ENCODE measurements around the gene NPAS3. TPM values are rescaled to one million over a fixed set of nuclear protein-coding genes. Genes with fewer than 3 reads are reported as not detected.

The NPAS3 gene
- total and polyA plus RNA-seq, 7 donors: 0.04 to 1.5 (median 0.39) TPM

GRCh38 chr14:33120966-33121365 is 182.3 kb downstream of the NPAS3 start:
- no peak for ATAC-seq
- Histone ChIP-seq H3K36me3 (ENCODE audit: insufficient read depth in 1 of 2, low read depth in 1 of 2) (no peaks in the 10 kb centered on the region), H3K27me3 (ENCODE audit: insufficient read depth in 3 of 3, low read length in 2 of 3) (no peaks in the 10 kb centered on the region), H3K9me3 (no peaks in the 10 kb centered on the region), H3K27ac (no peak overlapping the region), H3K4me3 (no peak overlapping the region), H3K4me1 (no peaks in the 10 kb centered on the region)
- intact Hi-C loops (cut with DNase I): no loop called here
- TF ChIP-seq CTCF (IDR thresholded peaks at IDR 0.05): no peak
- 86 to 92% (median 90%) methylated on average over 4 of the region's 4 CpGs for WGBS, 3 donors
- DNase-seq: no peak

- H3K4me3 ChIP-seq: no peak overlapping the region
- intact Hi-C loops (cut with DNase I): no loop called here
- ATAC-seq (no peak), DNase-seq (no peak)
- no peaks in the 10 kb centered on the region for H3K27me3 ChIP-seq (ENCODE audit: insufficient read depth in 3 of 3, low read length in 2 of 3)
- WGBS, 3 donors: 66 to 95% (median 94%) methylated on average over 2 of the region's 2 CpGs
- no peaks in the 10 kb centered on the region for H3K9me3 ChIP-seq
- no peak for TF ChIP-seq CTCF (IDR thresholded peaks at IDR 0.05)
- no peak overlapping the region for H3K27ac ChIP-seq
- no peaks in the 10 kb centered on the region for H3K4me1 ChIP-seq
- H3K36me3 ChIP-seq (ENCODE audit: insufficient read depth in 1 of 2, low read depth in 1 of 2): no peaks in the 10 kb centered on the region
Observed at GRCh38 chr14:33123281-33123680, 184.6 kb downstream of the NPAS3 start.

GRCh38 chr14:33126433-33126832 is 187.8 kb downstream of the NPAS3 start:
- H3K4me3 ChIP-seq: no peak overlapping the region
- WGBS, 3 donors: 93 to 98% (median 95%) methylated on average over 1 of the region's 1 CpG
- no peaks in the 10 kb centered on the region for H3K27me3 ChIP-seq (ENCODE audit: insufficient read depth in 3 of 3, low read length in 2 of 3)
- H3K36me3 ChIP-seq (ENCODE audit: insufficient read depth in 1 of 2, low read depth in 1 of 2): no peaks in the 10 kb centered on the region
- H3K9me3 ChIP-seq: no peaks in the 10 kb centered on the region
- no peak for DNase-seq
- intact Hi-C loops (cut with DNase I): no loop called here
- no peaks in the 10 kb centered on the region for H3K4me1 ChIP-seq
- ATAC-seq: no peak
- no peak overlapping the region for H3K27ac ChIP-seq
- TF ChIP-seq CTCF (IDR thresholded peaks at IDR 0.05): no peak

- intact Hi-C loops (cut with DNase I): no loop called here
- TF ChIP-seq CTCF (IDR thresholded peaks at IDR 0.05): no peak
- 68 to 71% (median 69%) methylated on average over 1 of the region's 1 CpG for WGBS, 3 donors
Observed at GRCh38 chr14:33127531-33127930, 188.9 kb downstream of the NPAS3 start.

GRCh38 chr14:33131801-33132200 is 193.1 kb downstream of the NPAS3 start:
- ATAC-seq: no peak
- no peak for DNase-seq
- intact Hi-C loops (cut with DNase I): no loop called here
- Histone ChIP-seq H3K4me1 (no peaks in the 10 kb centered on the region), H3K27ac (no peak overlapping the region), H3K36me3 (ENCODE audit: insufficient read depth in 1 of 2, low read depth in 1 of 2) (no peaks in the 10 kb centered on the region), H3K27me3 (ENCODE audit: insufficient read depth in 3 of 3, low read length in 2 of 3) (no peaks in the 10 kb centered on the region), H3K9me3 (no peaks in the 10 kb centered on the region), H3K4me3 (no peak overlapping the region)
- 48 to 67% (median 55%) methylated on average over 2 of the region's 2 CpGs for WGBS, 3 donors
- no peak for TF ChIP-seq CTCF (IDR thresholded peaks at IDR 0.05)

More at GRCh38 chr14:33127531-33127930, 188.9 kb downstream of the NPAS3 start:
- ATAC-seq (no peak), DNase-seq (no peak)
- Histone ChIP-seq H3K27ac (no peak overlapping the region), H3K4me3 (no peak overlapping the region), H3K27me3 (ENCODE audit: insufficient read depth in 3 of 3, low read length in 2 of 3) (no peaks in the 10 kb centered on the region), H3K4me1 (no peaks in the 10 kb centered on the region), H3K36me3 (ENCODE audit: insufficient read depth in 1 of 2, low read depth in 1 of 2) (no peaks in the 10 kb centered on the region), H3K9me3 (no peaks in the 10 kb centered on the region)

Measured in psoas muscle (tissue), 8 donors.